GM20000 (cell line): Measurements from ENCODE around the gene CDX2.

Source experiments
- DNase-seq: peaks from one replicate; pipeline ENCODE4 v3.0.0; 2012; ENCODE audit warnings: low spot score
- TF ChIP-seq, protein P1 (sequence below): IDR thresholded peaks from 2 replicates; pipeline ENCODE4 v1.5.1; 2012; ENCODE audit warnings: mild to moderate bottlenecking, control low read depth; ENCODE audit errors: extremely low read depth, missing control alignments

Gene CDX2

DNA sequence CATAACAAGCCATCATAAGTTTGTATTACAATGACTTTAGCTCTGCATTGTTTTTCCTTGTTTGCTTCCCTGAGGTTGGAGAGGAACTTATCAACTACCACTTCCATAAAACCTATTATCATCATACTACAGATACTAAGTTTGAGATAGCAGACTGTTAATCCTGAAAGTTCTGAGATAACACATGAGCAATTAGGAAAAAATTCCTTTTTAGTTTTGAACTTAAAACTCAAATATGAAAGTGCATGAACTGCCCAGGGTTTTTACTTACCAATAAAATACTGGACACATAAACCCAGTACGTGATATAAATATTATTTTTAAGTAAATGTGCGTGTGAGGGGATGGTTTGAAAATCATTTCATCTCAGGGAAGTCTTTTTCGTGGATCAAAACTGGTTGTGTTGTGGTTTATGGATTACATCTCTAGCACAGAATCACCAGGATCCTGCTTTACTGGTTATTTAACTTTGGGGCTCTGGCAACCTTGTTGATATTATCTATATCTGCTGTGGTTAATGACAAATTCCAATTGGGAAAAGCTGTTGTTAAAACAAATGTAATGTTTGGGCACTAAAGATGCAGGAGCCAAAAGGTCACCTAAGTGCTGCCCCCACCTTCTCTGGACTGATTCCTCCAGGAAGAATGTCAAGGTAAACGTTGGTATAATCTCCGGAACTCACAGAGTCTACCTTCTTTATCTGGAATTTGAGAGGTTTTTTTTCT lies 12.4 kb downstream of the CDX2 start:
- TF ChIP-seq, protein P1, sequence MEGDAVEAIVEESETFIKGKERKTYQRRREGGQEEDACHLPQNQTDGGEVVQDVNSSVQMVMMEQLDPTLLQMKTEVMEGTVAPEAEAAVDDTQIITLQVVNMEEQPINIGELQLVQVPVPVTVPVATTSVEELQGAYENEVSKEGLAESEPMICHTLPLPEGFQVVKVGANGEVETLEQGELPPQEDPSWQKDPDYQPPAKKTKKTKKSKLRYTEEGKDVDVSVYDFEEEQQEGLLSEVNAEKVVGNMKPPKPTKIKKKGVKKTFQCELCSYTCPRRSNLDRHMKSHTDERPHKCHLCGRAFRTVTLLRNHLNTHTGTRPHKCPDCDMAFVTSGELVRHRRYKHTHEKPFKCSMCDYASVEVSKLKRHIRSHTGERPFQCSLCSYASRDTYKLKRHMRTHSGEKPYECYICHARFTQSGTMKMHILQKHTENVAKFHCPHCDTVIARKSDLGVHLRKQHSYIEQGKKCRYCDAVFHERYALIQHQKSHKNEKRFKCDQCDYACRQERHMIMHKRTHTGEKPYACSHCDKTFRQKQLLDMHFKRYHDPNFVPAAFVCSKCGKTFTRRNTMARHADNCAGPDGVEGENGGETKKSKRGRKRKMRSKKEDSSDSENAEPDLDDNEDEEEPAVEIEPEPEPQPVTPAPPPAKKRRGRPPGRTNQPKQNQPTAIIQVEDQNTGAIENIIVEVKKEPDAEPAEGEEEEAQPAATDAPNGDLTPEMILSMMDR: no peak

DNA sequence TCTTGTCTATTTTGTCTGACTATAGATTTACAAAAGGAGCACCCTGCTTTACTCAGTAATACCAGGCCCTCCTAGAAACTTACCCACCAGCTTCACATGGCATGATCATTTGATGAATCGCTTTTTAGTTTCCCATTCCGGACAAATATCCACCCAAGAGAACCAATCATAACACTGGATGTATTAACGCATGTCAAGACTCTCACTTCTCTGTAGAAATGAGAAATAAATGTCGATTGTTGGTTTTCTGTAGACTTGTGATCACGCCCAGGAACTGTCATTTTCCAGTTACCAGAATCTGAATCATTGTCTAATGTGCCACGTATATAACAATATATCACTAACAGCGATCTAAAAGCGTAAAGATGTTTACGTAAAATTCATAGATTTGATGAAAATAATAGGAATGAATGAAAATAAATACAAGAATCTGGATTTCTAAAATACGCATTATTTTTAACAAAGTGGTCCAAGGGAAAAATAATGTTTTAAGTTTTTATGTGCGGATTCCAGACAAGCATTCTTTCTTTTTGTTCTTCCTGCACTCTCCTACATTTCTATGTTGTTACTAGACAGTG lies 14.0 kb downstream of the CDX2 start:
- TF ChIP-seq, protein P1: no peak
- DNase-seq: peak; percentile 28

More for the DNA sequence above, 12.4 kb downstream of the CDX2 start:
- no peak for DNase-seq

DNA sequence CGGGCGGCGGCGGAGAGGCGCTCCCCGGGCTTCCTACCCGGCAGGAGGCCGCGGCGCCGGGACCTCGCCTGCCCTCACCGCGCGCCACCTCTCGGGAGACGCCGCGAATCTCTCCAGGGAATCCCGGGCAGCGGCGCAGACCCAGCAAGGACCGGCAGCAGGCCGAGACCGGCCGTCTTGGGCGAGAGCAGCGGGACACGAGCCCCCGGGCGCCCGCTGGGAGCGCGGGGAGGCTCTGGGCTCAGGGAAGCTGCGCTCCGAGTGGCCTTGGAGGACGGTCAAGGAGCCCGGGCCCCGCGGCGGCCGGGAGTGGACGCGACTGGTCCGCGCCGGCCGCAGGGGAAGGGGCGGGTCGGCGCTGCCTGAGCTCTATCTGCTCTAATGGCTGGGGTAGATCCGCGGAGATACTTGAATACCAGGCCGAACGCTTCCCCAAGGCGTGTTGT lies 14.7 kb downstream of the CDX2 start:
- TF ChIP-seq, protein P1: no peak
- DNase-seq: peak; percentile 55

DNA sequence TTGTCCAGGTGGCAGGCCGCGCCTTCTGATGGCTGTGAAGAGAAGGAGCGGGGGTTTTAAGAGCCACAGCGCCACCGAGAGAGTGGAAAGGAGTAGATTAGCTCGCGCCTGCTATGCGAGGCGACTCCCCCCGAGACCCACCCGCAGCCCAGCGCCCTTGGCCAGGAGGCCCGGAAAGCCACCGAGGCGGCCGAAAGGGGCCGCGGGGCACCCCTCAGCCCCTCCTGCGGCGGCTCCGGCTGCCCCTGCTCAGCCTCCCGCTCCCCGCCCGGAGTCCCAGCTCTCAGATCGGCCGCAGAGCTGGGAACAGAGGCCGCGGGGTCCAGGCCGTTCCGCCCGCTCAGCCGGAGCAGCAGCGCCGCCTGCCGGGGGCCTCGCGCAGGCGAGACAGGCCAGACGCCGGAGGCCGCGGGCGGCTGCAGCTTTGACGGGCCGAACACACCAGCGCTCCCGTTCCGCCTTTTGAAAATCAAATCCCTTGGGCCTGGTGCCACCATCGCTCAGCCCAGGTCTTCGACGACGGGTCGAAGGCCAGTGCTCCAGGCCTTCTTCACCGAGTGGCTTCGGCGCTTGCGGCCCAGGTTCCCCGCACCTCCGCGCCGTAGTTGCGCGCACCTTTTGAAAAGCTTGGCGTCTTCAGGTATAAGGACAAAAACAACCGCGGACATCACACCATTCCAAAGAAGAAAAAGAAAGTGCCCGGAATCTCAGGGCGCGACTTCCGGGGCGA lies 15.3 kb downstream of the CDX2 start:
- TF ChIP-seq, protein P1: peak; percentile 99
- DNase-seq: peak; percentile 94

DNA sequence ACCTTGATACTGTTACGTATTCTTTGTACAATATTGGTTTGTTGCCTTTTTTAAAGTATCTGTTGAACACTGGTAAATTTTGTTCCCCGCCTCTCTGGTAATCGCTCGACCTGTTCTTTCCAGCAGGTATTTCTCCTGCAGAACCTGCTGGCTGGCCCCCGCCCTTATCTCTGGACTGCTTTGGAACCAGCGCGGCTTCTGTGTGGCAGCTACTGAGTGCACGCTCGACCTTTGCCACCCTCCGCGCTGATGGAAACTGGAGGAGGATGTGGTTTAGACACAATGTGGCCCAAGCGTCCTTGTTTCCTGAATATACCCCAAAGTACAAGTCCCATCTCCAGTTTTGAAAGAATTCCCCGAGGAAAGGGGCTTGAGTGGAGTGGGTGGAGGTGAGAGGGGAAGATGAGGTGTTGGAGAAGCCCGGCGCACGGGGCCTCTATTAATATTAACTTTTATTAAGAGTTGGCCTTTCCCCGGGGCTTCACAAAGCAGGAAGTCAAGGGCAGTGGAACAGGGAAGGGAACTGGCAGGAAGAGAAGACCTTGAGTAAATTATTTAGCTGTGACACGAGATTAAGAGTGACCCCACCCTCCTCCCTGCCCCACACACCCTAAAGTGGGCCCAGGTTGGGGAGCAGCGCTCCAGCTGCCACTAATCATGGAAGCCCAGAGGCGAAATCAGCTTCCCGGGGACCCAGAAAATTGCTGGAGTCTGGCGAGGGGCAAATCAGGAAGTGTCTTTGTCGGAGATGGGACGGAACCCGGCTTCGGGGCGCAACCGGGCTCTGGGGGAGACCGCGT lies 16.0 kb downstream of the CDX2 start:
- DNase-seq: no peak

DNA sequence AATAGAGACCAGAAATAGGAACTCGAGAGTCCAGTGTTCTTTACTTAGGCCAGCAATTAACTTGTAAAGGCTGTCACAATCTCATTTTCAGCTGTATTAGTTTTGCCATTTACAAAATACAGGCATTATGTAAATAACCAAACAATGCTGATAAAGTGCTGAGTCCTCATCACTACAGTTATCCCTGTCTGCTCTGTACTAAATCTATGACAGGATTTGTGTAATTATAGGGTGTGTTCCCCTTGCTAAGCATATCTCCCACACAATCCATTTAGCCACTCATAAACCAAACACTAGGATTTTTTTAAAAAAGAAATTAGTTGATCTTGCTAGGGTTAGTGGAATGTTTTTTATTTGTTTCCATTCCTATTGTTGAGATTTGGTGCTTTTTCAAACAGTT lies 26.1 kb downstream of the CDX2 start:
- TF ChIP-seq, protein P1: no peak
- no peak for DNase-seq

More for the DNA sequence above, 16.0 kb downstream of the CDX2 start:
- TF ChIP-seq, protein P1: no peak
